Measurements from ENCODE around the gene AK2.

AK2 gene

DNA sequence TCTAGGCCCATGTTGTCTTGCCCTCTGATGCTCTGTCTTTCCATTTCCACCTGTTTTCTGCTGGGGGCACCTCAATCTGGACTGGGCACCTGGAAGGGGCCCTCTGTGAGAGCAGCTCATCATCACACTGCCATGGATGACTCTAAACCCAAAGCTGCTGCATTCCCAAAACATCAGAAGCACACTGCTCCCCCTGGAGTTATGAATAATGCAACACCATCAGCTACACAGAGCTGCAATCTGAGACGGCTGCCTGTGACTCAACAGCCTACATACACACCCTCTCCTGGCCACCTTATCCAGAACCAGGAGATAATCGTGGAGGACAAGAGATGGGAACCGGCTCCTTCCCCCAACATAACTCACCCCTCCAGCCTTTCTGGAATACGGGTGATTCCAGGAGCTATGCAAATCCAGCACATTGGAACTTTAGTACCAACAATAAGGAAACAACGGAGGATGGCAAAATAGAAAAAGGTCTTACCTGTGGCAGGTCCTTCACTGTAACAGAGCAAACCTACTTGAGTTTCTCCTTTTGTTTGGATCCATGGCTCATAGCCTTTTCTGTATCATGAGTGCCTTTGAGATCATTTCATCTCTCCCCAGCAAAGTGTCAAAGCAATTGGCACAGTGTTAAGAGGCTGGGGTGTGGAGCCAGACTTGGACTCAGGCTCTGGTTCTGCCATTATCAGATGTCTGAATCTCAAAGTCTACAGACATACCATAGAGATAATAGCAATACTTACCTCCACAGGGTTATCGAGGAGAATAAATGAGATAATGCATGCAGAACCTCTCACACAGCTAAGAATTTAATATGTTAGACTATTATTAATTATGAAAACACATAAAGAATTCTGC, 29.3 kb downstream of the AK2 start (continued):
- TF ChIP-seq, protein P1, sequence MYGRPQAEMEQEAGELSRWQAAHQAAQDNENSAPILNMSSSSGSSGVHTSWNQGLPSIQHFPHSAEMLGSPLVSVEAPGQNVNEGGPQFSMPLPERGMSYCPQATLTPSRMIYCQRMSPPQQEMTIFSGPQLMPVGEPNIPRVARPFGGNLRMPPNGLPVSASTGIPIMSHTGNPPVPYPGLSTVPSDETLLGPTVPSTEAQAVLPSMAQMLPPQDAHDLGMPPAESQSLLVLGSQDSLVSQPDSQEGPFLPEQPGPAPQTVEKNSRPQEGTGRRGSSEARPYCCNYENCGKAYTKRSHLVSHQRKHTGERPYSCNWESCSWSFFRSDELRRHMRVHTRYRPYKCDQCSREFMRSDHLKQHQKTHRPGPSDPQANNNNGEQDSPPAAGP (tag by site-specific recombination; IDR thresholded peaks at IDR 0.05), result no peak
- TF ChIP-seq, protein P2, sequence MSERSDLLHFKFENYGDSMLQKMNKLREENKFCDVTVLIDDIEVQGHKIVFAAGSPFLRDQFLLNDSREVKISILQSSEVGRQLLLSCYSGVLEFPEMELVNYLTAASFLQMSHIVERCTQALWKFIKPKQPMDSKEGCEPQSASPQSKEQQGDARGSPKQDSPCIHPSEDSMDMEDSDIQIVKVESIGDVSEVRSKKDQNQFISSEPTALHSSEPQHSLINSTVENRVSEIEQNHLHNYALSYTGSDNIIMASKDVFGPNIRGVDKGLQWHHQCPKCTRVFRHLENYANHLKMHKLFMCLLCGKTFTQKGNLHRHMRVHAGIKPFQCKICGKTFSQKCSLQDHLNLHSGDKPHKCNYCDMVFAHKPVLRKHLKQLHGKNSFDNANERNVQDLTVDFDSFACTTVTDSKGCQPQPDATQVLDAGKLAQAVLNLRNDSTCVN (tag by site-specific recombination; optimal IDR thresholded peaks at IDR 0.05), result no peak
- TF ChIP-seq, protein P3, sequence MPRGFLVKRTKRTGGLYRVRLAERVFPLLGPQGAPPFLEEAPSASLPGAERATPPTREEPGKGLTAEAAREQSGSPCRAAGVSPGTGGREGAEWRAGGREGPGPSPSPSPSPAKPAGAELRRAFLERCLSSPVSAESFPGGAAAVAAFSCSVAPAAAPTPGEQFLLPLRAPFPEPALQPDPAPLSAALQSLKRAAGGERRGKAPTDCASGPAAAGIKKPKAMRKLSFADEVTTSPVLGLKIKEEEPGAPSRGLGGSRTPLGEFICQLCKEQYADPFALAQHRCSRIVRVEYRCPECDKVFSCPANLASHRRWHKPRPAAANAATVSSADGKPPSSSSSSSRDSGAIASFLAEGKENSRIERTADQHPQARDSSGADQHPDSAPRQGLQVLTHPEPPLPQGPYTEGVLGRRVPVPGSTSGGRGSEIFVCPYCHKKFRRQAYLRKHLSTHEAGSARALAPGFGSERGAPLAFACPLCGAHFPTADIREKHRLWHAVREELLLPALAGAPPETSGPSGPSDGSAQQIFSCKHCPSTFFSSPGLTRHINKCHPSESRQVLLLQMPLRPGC (tag by site-specific recombination; IDR thresholded peaks at IDR 0.05), result no peak
- TF ChIP-seq ZNF341 (tag by site-specific recombination; IDR thresholded peaks at IDR 0.05; ENCODE audit: low read depth), result no peak
- no peak for TF ChIP-seq ZNF221 (tag by site-specific recombination; IDR thresholded peaks at IDR 0.05; ENCODE audit: borderline replicate concordance)
- peak; percentile 49 for TF ChIP-seq ZNF366 (tag by site-specific recombination; conservative IDR thresholded peaks at IDR 0.05)
- TF ChIP-seq, protein P4, sequence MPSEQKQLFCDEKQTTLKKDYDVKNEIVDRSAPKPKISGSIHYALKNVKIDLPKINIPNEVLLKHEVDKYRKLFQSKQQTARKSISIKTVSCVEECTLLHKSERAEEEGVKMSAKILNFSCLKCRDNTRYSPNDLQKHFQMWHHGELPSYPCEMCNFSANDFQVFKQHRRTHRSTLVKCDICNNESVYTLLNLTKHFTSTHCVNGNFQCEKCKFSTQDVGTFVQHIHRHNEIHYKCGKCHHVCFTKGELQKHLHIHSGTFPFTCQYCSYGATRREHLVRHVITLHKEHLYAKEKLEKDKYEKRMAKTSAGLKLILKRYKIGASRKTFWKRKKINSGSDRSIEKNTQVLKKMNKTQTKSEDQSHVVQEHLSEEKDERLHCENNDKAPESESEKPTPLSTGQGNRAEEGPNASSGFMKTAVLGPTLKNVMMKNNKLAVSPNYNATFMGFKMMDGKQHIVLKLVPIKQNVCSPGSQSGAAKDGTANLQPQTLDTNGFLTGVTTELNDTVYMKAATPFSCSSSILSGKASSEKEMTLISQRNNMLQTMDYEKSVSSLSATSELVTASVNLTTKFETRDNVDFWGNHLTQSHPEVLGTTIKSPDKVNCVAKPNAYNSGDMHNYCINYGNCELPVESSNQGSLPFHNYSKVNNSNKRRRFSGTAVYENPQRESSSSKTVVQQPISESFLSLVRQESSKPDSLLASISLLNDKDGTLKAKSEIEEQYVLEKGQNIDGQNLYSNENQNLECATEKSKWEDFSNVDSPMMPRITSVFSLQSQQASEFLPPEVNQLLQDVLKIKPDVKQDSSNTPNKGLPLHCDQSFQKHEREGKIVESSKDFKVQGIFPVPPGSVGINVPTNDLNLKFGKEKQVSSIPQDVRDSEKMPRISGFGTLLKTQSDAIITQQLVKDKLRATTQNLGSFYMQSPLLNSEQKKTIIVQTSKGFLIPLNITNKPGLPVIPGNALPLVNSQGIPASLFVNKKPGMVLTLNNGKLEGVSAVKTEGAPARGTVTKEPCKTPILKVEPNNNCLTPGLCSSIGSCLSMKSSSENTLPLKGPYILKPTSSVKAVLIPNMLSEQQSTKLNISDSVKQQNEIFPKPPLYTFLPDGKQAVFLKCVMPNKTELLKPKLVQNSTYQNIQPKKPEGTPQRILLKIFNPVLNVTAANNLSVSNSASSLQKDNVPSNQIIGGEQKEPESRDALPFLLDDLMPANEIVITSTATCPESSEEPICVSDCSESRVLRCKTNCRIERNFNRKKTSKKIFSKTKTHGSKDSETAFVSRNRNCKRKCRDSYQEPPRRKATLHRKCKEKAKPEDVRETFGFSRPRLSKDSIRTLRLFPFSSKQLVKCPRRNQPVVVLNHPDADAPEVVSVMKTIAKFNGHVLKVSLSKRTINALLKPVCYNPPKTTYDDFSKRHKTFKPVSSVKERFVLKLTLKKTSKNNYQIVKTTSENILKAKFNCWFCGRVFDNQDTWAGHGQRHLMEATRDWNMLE (tag by site-specific recombination; conservative IDR thresholded peaks at IDR 0.05; ENCODE audit: low read depth), result no peak
- TF ChIP-seq, protein P5, sequence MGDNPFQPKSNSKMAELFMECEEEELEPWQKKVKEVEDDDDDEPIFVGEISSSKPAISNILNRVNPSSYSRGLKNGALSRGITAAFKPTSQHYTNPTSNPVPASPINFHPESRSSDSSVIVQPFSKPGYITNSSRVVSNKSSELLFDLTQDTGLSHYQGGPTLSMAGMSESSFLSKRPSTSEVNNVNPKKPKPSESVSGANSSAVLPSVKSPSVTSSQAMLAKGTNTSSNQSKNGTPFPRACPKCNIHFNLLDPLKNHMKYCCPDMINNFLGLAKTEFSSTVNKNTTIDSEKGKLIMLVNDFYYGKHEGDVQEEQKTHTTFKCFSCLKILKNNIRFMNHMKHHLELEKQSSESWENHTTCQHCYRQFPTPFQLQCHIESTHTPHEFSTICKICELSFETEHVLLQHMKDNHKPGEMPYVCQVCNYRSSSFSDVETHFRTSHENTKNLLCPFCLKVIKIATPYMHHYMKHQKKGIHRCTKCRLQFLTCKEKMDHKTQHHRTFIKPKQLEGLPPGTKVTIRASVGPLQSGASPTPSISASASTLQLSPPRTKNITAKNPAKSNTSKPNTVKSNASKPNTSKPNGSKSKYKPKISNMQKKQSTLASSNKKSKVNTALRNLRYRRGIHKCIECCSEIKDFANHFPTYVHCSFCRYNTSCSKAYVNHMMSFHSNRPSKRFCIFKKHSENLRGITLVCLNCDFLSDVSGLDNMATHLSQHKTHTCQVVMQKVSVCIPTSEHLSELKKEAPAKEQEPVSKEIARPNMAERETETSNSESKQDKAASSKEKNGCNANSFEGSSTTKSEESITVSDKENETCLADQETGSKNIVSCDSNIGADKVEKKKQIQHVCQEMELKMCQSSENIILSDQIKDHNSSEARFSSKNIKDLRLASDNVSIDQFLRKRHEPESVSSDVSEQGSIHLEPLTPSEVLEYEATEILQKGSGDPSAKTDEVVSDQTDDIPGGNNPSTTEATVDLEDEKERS (tag by site-specific recombination; IDR thresholded peaks at IDR 0.05), result no peak
- no peak for TF ChIP-seq ZFP3 (tag by site-specific recombination; IDR thresholded peaks at IDR 0.05; ENCODE audit: low read depth)
- no peak for TF ChIP-seq ZNF24 (tag by site-specific recombination; IDR thresholded peaks at IDR 0.05)
- no peak for TF ChIP-seq ZNF776 (tag by site-specific recombination; IDR thresholded peaks at IDR 0.05; ENCODE audit: borderline replicate concordance)
- TF ChIP-seq ZNF76 (tag by site-specific recombination; IDR thresholded peaks at IDR 0.05; ENCODE audit: borderline replicate concordance, low read depth), result no peak
- TF ChIP-seq ZBTB17 (tag by site-specific recombination; IDR thresholded peaks at IDR 0.05), result 0 out of 2 replicates have a peak, but pooled peaks have one; percentile 43
- no peak for TF ChIP-seq ZNF610 (tag by site-specific recombination; IDR thresholded peaks at IDR 0.05; ENCODE audit: borderline replicate concordance)
- no peak for TF ChIP-seq ZNF837 (tag by site-specific recombination; IDR thresholded peaks at IDR 0.05)
- no peak for TF ChIP-seq ZNF274 (IDR thresholded peaks at IDR 0.05; ENCODE audit: low read length)
- no peak for TF ChIP-seq ZNF274 (tag by site-specific recombination; IDR thresholded peaks at IDR 0.05; ENCODE audit: borderline replicate concordance)
- no peak for TF ChIP-seq ZNF596 (tag by site-specific recombination; IDR thresholded peaks at IDR 0.05)
- peak; percentile 52; the same call in 1 of the 2 replicates for TF ChIP-seq ZEB2 (tag by site-specific recombination; IDR thresholded peaks at IDR 0.05)
- TF ChIP-seq ZNF2 (tag by site-specific recombination; IDR thresholded peaks at IDR 0.05), result peak; percentile 84; the same call in 1 of the 2 replicates
- no peak for TF ChIP-seq KLF7 (tag by site-specific recombination; IDR thresholded peaks at IDR 0.05; ENCODE audit: borderline replicate concordance)
- TF ChIP-seq ZNF202 (tag by site-specific recombination; IDR thresholded peaks at IDR 0.05; ENCODE audit: borderline replicate concordance), result no peak
- TF ChIP-seq, protein P6, sequence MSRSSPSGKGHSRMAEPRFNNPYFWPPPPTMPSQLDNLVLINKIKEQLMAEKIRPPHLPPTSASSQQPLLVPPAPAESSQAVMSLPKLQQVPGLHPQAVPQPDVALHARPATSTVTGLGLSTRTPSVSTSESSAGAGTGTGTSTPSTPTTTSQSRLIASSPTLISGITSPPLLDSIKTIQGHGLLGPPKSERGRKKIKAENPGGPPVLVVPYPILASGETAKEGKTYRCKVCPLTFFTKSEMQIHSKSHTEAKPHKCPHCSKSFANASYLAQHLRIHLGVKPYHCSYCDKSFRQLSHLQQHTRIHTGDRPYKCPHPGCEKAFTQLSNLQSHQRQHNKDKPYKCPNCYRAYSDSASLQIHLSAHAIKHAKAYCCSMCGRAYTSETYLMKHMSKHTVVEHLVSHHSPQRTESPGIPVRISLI (tag by site-specific recombination; IDR thresholded peaks at IDR 0.05), result no peak

Measured in HEK293 (cell line).